GOT3 (cell line): ENCODE data around the gene AMER2.
A peak's percentile ranks its signal among the peaks of the same experiment; 100 is the strongest.

Experiments used
- DNase-seq: peaks from one replicate; lab custom pipeline; 2025; ENCODE audit warnings: mixed read lengths; lab: John Stamatoyannopoulos, UW

Gene AMER2

DNA sequence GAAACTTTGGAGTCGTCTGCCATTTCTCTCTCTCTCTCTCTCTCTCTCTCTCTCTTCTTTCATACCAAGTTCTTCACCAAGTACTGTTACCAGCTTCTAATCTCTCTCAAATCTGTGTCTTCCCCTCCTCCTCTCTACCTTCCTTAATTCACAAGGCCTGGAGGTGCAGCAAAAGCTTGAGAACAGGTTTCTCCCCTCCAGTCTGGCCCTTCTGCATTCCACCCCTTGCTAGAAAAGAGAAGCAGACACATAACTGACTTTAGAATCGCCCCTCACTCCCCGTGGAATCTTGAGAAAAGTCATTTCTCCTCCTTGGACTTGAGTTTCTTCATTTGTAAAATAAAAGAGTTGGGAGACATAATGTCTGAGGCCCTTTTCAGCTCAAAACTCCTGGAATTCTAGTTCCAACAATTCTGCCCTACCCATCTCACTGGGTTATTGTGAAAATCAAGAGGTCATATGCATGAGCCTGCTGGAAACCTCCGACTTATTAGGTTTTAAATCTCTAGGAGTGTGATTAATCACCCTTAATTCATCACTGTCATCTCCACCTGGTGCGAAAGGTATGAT, 20.4 kb downstream of the AMER2 start:
- no peak for DNase-seq

DNA sequence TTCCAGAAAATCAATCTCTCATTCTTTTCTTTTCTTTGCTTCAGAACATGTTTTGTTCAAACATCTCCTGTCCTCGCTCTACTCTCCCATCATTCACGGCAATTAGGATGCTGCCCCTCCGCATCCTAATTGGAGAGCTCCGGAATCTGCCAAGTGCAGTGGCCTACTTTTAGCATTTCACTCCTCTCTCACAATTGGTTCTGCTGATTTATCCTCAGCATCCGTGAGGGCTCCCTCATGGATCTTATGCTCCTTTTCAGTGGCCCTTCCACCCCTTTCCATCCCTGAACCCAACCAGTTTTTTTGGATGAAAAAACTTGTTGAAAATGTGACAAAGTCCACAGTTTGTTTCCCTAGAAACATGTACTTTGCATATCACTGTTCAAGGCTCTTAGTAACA, 22.4 kb downstream of the AMER2 start:
- DNase-seq: no peak

DNA sequence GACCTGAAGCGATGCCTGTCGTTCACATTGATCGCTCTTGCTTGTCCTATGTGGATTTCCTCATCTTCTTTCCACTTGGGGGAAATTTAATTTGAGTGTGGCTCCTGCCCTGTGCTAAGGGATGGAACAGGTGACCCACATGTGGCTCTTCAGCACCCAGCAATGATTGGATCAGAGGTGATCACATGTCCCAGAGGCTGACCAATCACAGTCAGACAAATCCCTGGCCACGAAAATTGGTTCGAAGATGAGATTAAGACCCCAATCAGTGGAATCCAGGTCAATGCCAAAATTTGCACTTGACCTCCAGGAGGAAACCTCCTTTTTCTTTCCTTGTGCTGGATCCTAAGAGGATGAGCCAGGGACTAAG, 23.7 kb downstream of the AMER2 start:
- no peak for DNase-seq

DNA sequence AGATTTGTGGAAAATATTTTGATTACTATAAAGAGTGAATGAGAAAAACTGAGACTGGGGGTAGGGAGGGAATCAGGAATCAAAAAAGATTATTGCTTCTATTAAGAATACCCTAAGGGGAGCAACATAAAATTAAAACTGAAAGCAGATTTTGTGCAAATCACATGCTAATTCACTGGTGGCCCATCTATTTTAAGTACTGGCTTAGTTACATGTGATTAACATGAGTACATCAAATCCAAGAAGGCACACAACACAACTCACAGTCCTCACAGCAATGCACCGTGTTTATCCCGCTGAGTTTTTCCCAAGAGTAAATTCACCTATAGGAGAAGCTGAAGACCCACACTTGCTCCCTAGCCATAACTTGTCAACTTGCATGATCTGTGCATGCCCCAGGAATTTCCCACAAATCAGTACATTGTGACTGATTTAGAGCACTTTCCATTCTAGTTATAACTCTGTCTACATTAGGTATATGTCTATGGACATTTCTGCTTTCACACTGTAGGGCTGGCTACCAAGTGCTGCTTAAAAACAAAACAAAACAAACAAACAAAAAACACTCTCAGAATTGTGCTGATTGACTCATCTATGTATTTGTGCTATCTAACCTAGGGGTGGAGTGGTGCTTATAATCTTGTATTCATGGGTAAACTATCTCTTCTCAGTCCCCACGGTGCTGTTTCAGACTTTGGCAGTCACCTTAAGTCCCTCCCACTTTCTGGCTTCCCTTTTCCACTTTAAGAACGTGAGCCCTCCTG, 24.3 kb downstream of the AMER2 start:
- DNase-seq: no peak

GRCh38 chr13:25143706-25144105, 28.4 kb downstream of the AMER2 start:
- DNase-seq: no peak

GRCh38 chr13:25141042-25141441, 31.0 kb downstream of the AMER2 start:
- no peak for DNase-seq

DNA sequence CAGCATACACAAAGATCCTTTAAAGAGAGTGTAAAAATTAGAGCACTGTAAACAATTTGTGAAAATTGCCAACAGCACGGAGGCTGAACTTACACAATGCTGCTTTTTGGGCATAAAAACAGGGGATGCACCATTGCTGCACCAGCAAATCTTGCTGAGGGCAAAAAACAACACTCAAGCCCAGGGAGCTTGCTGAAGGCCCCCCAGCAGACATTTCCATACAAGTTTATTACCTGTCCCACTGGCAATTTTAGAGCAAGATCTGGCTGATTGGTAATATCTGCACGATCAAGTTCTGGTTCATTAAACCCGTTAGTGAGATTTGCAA, 34.3 kb downstream of the AMER2 start:
- DNase-seq: no peak

DNA sequence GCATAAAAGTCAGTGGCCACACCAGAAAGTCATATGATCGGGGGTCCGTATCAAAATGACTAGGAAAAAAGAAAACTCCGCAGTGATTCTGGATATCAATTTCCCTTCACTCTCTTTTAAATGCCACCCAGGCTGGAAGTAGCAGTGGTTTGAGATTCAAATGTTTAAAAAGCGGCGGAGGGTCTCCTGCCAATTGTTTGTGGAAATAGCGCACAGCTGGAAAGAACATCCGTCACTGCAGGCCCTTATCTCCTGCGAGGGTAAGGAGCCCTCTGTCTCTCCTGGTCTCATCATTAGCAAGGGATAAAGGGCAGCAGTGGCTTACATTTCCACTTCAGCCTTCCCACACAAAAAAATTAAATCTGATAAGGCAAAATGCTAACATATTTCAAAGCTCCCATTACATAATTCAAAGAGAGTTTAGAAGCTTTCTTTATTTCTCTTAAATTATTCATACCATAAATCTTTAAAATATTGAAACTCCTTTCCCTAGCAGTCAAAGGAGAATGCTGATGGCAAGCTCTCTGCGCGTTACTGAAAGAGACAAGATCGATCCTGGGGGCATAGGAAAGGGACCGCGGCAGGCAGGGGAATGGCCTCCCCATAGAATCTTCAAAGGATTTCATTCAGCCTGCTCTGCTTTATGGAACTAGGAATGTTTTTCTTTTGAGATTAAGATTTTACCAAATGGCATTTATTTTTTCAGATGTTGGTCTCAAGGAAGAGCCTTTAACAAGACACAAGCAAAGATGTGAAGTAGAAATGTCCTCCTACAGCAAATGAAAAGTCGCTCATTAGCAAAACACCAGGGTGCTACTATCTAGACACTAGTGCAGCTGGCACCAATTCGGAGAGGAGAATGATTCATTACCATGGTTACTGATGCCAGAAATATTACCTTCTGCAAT, 35.0 kb downstream of the AMER2 start:
- DNase-seq: no peak

- DNase-seq: no peak
These were observed 36.2 kb downstream of the AMER2 start for GRCh38 chr13:25135896-25136295.

- no peak for DNase-seq
These were observed 39.2 kb downstream of the AMER2 start for GRCh38 chr13:25132751-25133390.

DNA sequence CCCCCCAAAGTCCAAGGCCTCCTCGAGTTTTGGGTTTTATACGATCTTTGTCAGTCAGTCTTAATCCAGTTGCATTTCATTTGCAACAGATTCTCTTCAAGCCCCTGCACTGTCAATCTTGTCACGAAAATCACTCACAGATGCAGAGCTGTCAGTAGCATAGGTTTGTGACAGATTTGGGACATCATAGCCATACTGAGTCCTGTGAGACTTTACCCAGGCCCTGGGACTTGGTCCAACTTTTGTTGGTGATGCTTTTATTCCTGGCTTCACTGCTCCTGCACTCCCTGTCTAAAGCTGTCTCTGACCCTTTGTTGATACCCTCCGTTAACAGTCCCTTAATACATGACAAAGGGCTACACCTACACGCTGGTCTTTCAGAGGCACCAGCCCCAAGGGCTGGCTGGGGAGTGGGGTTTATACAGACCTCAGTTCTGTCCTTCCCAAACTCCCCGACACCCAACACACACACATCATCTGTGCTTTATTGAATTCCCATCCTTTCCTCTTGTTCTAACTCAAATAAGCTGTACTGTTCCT, 40.1 kb downstream of the AMER2 start:
- no peak for DNase-seq

GRCh38 chr13:25130944-25131343, 41.1 kb downstream of the AMER2 start:
- no peak for DNase-seq

DNA sequence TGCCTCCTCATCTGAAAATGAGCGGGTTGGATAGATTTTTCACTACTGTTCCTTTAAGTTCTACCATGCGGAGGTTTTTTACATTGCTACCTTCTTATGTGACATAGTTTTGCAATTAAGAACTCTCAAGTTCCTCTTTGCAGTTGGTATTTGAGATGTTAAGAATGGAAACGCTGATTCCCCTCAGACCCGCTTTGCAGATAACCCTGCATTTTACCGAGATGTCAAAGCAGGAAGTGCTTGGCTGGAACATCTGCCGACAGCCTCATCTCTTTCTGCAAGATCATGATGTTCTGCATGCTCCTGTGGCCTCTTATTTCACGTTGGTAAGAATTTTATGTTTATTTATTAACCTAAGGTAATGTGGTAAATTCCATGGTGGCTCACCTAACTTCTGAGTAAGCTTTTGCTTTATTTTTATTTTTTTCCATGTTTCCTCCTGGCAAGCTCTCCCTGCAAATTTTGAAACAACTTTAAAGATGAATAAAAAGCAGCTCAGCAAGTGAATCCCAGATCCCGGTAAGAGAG, 53.6 kb downstream of the AMER2 start:
- DNase-seq: no peak

DNA sequence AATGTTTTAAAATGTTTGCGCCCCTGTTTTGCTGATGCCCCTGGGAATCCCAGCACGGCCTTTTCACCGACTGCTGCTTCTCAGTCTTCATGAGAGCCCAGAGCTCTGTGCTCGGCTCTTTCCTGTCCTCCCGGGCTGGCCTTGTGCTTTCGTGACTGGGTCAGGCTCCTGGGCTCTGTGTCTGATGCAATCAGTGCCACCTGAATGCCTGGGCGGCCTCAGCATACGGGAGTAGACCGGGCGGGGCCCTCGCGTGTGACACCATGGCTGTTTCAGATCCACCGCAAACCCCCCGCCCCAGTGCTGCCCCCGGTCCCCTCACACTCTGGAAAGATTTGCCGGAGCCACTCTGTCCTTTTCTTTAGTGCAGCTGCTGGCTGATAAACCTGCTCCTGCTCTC, 54.8 kb downstream of the AMER2 start:
- DNase-seq: no peak

GRCh38 chr13:25116044-25116443, 56.0 kb downstream of the AMER2 start:
- no peak for DNase-seq

DNA sequence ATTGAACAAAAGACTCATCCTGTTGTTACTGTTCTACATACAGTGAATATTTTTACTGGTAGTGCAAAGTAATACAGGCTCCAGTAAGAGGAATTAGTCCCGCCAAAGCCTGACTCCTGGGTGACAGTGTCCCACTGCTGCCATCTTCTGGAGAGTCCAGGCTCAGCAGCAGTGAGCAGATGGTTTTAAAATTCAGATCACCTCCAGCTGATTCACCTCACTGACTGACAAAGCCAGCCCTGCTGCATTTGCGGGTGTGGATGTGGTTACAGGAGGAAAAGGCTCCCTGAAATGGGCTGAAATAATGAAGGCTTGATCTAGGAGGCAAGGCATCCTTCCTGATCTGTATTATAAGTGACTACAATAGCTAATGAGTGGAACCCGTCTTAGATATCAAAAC, 57.9 kb downstream of the AMER2 start:
- DNase-seq: peak; percentile 13

DNA sequence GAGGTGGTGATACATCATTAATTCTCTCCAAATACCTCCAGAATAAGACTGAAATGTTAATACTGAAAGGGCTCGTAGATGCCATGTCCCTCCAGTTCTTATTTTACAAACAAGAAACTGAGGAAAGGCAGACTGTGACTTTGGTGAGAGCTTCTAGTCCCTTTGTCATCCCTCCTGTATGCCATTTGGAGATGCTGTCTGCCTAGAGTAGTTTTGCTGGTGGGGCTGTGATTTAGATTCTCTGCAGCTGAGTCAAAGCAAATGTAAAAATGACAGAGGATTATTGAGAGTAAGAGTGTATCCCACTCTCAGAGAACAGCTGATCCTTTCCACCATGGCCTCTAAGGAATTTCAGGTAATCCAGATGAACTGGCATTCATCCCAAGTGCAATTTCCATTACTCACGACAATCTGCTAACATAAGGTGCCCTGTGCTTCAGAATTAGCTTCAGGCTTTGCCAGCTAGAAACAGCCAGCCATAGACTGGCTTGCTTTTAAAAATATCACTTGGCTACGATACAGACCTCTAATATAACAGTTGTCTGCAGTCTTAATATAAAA, 59.3 kb downstream of the AMER2 start:
- DNase-seq: no peak
